Measurements from ENCODE around the gene THBS2.

GRCh38 chr6:169188051-169188470 lies 65.6 kb downstream of the THBS2 start:
- TF ChIP-seq CTCF (IDR thresholded peaks at IDR 0.05): no peak
- no peak for TF ChIP-seq ZFX (IDR thresholded peaks at IDR 0.05; ENCODE audit: borderline replicate concordance)
